Colonic mucosa (tissue), 4 donors: ENCODE data around the gene NKX2-1. TPM values are rescaled to one million over a fixed set of nuclear protein-coding genes. Genes with fewer than 3 reads are reported as not detected.

Source experiments
- DNase-seq: peaks from one replicate; pipeline ENCODE4 v3.0.0-alpha.2; 2020
- H3K27ac ChIP-seq: fragments of 200-600 bp; one replicate; pipeline ENCODE4 v1.8.0; 2021
- H3K27me3 ChIP-seq: fragments of 200-600 bp; one replicate; pipeline ENCODE4 v1.8.0; 2021
- H3K36me3 ChIP-seq: fragments of 200-600 bp; one replicate; pipeline ENCODE4 v1.8.0; 2021
- H3K4me1 ChIP-seq: fragments of 200-600 bp; one replicate; pipeline ENCODE4 v1.8.0; 2021; ENCODE audit warnings: mild to moderate bottlenecking
- H3K4me3 ChIP-seq: fragments of 200-600 bp; one replicate; pipeline ENCODE4 v1.8.0; 2021
- H3K9ac ChIP-seq, 2 donors: one replicate each; pipeline ENCODE4 v1.7.0; 2013; ENCODE audit warnings: control low read depth in 2 of 2, low read depth in 2 of 2, low read length in 2 of 2
- H3K9me3 ChIP-seq: fragments of 200-600 bp; one replicate; pipeline ENCODE4 v1.8.0; 2021
- CTCF ChIP-seq: fragments of 200-600 bp; IDR thresholded peaks from one replicate; pipeline ENCODE4 v1.8.0; 2022; ENCODE audit warnings: antibody characterized with exemption, mild to moderate bottlenecking
- intact Hi-C: fragments of 100-400 bp; cut with DNase I; formaldehyde crosslinking; loops from one replicate; pipeline ENCODE4 v1.14.1; 2022
- total RNA-seq, 2 donors: library from RNA; stranded (reverse); fragmentation: NEBNext Ultra II Directional in 1 of 2; extraction: Animal tissue kit (Norgen Biotek cat#: 25700) in 1 of 2; gene quantifications; one replicate each; pipeline ENCODE4 v1.2.1, GENCODE V29; 2021
- donor health status: healthy.
- donor health status: DM: no; HTN: no; CAD: no.
- donor health status: DM: no; HTN: no; CAD: no.

Gene NKX2-1
- total RNA-seq, 2 donors from 2014 or later: 0.32 TPM; not detected in 1

- intact Hi-C loops: no loop called here
- Histone ChIP-seq H3K4me3 (peak overlapping the region; percentile 3), H3K27ac (no peak overlapping the region), H3K9me3 (no peaks in the 10 kb centered on the region), H3K36me3 (no peaks in the 10 kb centered on the region), H3K27me3 (peaks cover 100% of the 10 kb centered on the region), H3K4me1 (peaks cover 12% of the 10 kb centered on the region), H3K9ac (no peak overlapping the region)
- no peak for DNase-seq
- no peak for TF ChIP-seq CTCF
Measured at GRCh38 chr14:36518586-36519430, 1.2 kb downstream of the NKX2-1 start.

- Histone ChIP-seq H3K27ac (no peak overlapping the region), H3K4me1 (peaks cover 12% of the 10 kb centered on the region), H3K36me3 (no peaks in the 10 kb centered on the region), H3K27me3 (peaks cover 100% of the 10 kb centered on the region), H3K4me3 (no peak overlapping the region), H3K9ac (no peak overlapping the region), H3K9me3 (no peaks in the 10 kb centered on the region)
- intact Hi-C loops: no loop called here
- no peak for DNase-seq
- TF ChIP-seq CTCF: no peak
Measured at GRCh38 chr14:36518031-36518585, 1.9 kb downstream of the NKX2-1 start.

GRCh38 chr14:36517242-36518030, 2.6 kb downstream of the NKX2-1 start:
- H3K9ac ChIP-seq: no peak overlapping the region
- H3K27ac ChIP-seq: no peak overlapping the region
- no peak for TF ChIP-seq CTCF

GRCh38 chr14:36516719-36517241, 3.3 kb downstream of the NKX2-1 start:
- no peak for TF ChIP-seq CTCF
- Histone ChIP-seq H3K9ac (no peak overlapping the region), H3K27me3 (peaks cover 100% of the 10 kb centered on the region), H3K4me1 (peaks cover 12% of the 10 kb centered on the region), H3K36me3 (no peaks in the 10 kb centered on the region), H3K27ac (no peak overlapping the region), H3K9me3 (no peaks in the 10 kb centered on the region), H3K4me3 (no peak overlapping the region)
- no peak for DNase-seq
- intact Hi-C loops: no loop called here

More at GRCh38 chr14:36517242-36518030, 2.6 kb downstream of the NKX2-1 start:
- Histone ChIP-seq H3K36me3 (no peaks in the 10 kb centered on the region), H3K4me3 (no peak overlapping the region), H3K9me3 (no peaks in the 10 kb centered on the region), H3K27me3 (peaks cover 100% of the 10 kb centered on the region), H3K4me1 (peaks cover 12% of the 10 kb centered on the region)
- intact Hi-C loops: no loop called here
- no peak for DNase-seq
